DOHH2 (cell line): ENCODE measurements around the gene PIGX.

Experiments
- H3F3A ChIP-seq: fragments of 200-600 bp; sonication (generic), shearing (Covaris generic); 2 replicates; pipeline ENCODE4 v1.6.0; 2016; ENCODE audit warnings: antibody characterized with exemption, mild to moderate bottlenecking; ENCODE audit not compliant: control insufficient read depth, insufficient read depth
- H3K27ac ChIP-seq: fragments of 200-600 bp; sonication (generic); 2 replicates; pipeline ENCODE4 v1.5.1; 2014; ENCODE audit warnings: low read depth, mild to moderate bottlenecking, low read length, moderate library complexity
- H3K27me3 ChIP-seq: fragments of 200-600 bp; sonication (generic); 2 replicates; pipeline ENCODE4 v1.6.1; 2014; ENCODE audit warnings: mild to moderate bottlenecking, low read length, mixed read lengths; ENCODE audit not compliant: control insufficient read depth
- H3K36me3 ChIP-seq: fragments of 200-600 bp; sonication (generic); 2 replicates; pipeline ENCODE4 v1.6.1; 2014; ENCODE audit warnings: mild to moderate bottlenecking, low read length, moderate library complexity, mixed read lengths; ENCODE audit not compliant: control insufficient read depth
- H3K4me1 ChIP-seq: fragments of 200-600 bp; sonication (generic); 2 replicates; pipeline ENCODE4 v1.6.1; 2014; ENCODE audit warnings: mild to moderate bottlenecking, low read length, mixed read lengths; ENCODE audit not compliant: control insufficient read depth
- H3K4me2 ChIP-seq: fragments of 200-600 bp; sonication (generic); 2 replicates; pipeline ENCODE4 v1.6.0; 2014; ENCODE audit warnings: mild to moderate bottlenecking, low read length, moderate library complexity
- H3K4me3 ChIP-seq: fragments of 200-600 bp; sonication (generic); 2 replicates; pipeline ENCODE4 v1.5.1; 2014; ENCODE audit warnings: mild to moderate bottlenecking, low read length, mixed read lengths
- H3K79me2 ChIP-seq: fragments of 200-600 bp; sonication (generic); 2 replicates; pipeline ENCODE4 v1.6.1; 2014; ENCODE audit warnings: mild to moderate bottlenecking, low read length, mixed read lengths; ENCODE audit not compliant: control insufficient read depth
- H3K9me2 ChIP-seq: fragments of 200-600 bp; sonication (generic); replicated peaks from 2 replicates; pipeline ENCODE4 v1.6.1; 2014; ENCODE audit warnings: mild to moderate bottlenecking, low read length, mixed read lengths; ENCODE audit not compliant: control insufficient read depth
- H3K9me3 ChIP-seq: fragments of 200-600 bp; sonication (generic); 2 replicates; pipeline ENCODE4 v1.6.1; 2014; ENCODE audit warnings: antibody characterized with exemption, low read length, mixed read lengths; ENCODE audit not compliant: control insufficient read depth, insufficient read depth
- H4K20me1 ChIP-seq: fragments of 200-600 bp; sonication (generic); 2 replicates; pipeline ENCODE4 v1.6.0; 2014; ENCODE audit warnings: low read depth, mild to moderate bottlenecking, antibody characterized with exemption, low read length, moderate library complexity; ENCODE audit not compliant: control insufficient read depth, insufficient read depth
- EZH2phosphoT487 ChIP-seq: fragments of 200-600 bp; sonication (generic); IDR thresholded peaks from 2 replicates; pipeline ENCODE4 v1.6.1; 2017; ENCODE audit warnings: borderline replicate concordance, mild to moderate bottlenecking, antibody characterized with exemption, low read length, moderate library complexity, mixed read lengths
- TF ChIP-seq, protein P1 (sequence below): fragments of 200-600 bp; sonication (generic); IDR thresholded peaks from one replicate; pipeline ENCODE4 v1.5.1; 2014; ENCODE audit warnings: antibody characterized with exemption, mild to moderate bottlenecking, low read depth, low read length; ENCODE audit not compliant: poor library complexity, severe bottlenecking

The PIGX gene

DNA sequence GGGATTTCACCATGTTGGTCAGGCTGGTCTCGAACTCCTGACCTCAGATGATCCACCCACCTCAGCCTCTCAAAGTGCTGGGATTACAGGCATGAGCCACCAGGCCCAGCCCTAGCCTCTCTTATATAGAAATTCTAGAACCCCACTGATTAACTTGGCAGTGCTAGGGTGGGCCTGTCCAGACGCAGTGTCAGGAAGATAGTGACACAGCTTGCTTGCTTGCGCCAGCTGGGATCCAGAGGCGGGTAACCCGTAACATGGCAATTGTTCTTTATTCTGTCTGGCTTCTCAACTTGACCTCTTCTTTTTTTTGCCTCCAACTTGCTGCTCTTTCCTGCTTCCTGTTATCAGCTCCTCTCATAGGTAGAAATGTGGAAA lies 16.3 kb upstream of the PIGX start:
- Histone ChIP-seq H3K4me3 (no peak overlapping the region), H3K27me3 (peaks cover 12% of the 10 kb centered on the region), H3K27ac (no peak overlapping the region), H3K79me2 (no peaks in the 10 kb centered on the region), H3K4me1 (peaks cover 18% of the 10 kb centered on the region), H3K9me3 (no peaks in the 10 kb centered on the region), H3K4me2 (no peak overlapping the region), H3K9me2 (no peaks in the 10 kb centered on the region), H3K36me3 (no peaks in the 10 kb centered on the region), H3F3A (no peaks in the 10 kb centered on the region), H4K20me1 (no peaks in the 10 kb centered on the region)
- no peak for TF ChIP-seq EZH2phosphoT487
- TF ChIP-seq, protein P1, sequence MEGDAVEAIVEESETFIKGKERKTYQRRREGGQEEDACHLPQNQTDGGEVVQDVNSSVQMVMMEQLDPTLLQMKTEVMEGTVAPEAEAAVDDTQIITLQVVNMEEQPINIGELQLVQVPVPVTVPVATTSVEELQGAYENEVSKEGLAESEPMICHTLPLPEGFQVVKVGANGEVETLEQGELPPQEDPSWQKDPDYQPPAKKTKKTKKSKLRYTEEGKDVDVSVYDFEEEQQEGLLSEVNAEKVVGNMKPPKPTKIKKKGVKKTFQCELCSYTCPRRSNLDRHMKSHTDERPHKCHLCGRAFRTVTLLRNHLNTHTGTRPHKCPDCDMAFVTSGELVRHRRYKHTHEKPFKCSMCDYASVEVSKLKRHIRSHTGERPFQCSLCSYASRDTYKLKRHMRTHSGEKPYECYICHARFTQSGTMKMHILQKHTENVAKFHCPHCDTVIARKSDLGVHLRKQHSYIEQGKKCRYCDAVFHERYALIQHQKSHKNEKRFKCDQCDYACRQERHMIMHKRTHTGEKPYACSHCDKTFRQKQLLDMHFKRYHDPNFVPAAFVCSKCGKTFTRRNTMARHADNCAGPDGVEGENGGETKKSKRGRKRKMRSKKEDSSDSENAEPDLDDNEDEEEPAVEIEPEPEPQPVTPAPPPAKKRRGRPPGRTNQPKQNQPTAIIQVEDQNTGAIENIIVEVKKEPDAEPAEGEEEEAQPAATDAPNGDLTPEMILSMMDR, result no peak

DNA sequence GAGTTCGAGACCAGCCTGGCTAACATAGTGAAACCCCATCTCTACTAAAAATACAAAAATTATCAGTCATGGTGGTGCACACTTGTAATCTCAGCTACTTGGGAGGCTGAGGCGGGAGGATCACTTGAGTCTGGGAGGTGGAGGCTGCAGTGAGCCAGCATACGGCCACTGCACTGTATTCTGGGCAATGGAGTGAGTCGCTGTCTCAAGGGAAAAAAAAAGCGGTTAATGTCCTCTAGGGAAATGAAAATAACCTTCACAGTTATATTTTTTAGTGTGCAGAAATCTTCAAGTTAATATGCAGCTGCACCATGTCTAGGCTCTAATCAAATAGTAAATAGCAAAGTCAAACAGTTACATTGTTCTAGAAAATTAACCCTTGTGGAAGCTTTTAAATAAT lies 14.9 kb upstream of the PIGX start:
- Histone ChIP-seq H3K27me3 (peaks cover 3% of the 10 kb centered on the region; the same call in 1 of the 2 replicates), H3K4me2 (no peak overlapping the region), H3K9me2 (no peaks in the 10 kb centered on the region), H4K20me1 (no peaks in the 10 kb centered on the region), H3K36me3 (no peaks in the 10 kb centered on the region), H3K27ac (no peak overlapping the region), H3K4me1 (peaks cover 18% of the 10 kb centered on the region), H3K79me2 (no peaks in the 10 kb centered on the region), H3K9me3 (no peaks in the 10 kb centered on the region), H3K4me3 (no peak overlapping the region), H3F3A (no peaks in the 10 kb centered on the region)
- TF ChIP-seq, protein P1, result no peak

- no peaks in the 10 kb centered on the region for H4K20me1 ChIP-seq
- no peaks in the 10 kb centered on the region for H3K27me3 ChIP-seq
- no peaks in the 10 kb centered on the region for H3K36me3 ChIP-seq
- H3K4me1 ChIP-seq, result peaks cover 15% of the 10 kb centered on the region
- H3K4me2 ChIP-seq, result no peak overlapping the region
- H3K79me2 ChIP-seq, result no peaks in the 10 kb centered on the region
- no peaks in the 10 kb centered on the region for H3K9me3 ChIP-seq
- no peaks in the 10 kb centered on the region for H3F3A ChIP-seq
- no peak overlapping the region for H3K4me3 ChIP-seq
- TF ChIP-seq, protein P1, result no peak
- TF ChIP-seq EZH2phosphoT487, result no peak
- no peaks in the 10 kb centered on the region for H3K9me2 ChIP-seq
- H3K27ac ChIP-seq, result no peak overlapping the region
These were observed 12.4 kb upstream of the PIGX start for GRCh38 chr3:196699749-196700148.

DNA sequence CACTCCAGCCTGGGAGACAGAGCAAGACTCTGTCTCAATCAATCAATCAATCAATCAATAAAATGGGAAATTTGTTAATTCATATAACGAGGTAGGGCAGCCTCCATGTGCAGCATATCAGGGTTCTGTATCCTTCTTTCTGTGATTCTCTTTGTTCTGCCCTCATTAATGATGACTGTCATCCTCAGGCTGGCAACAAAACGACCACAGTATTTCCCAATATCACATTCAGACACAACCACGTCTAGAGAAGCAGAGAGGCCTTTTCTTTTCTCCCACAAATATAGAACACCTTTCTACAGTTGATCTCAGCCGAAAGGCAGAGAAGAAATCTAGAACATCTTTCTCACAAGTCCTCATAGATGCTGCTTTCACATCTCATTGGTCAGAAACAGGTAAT lies 11.4 kb upstream of the PIGX start:
- no peaks in the 10 kb centered on the region for H3K9me3 ChIP-seq
- no peaks in the 10 kb centered on the region for H3K79me2 ChIP-seq
- no peak overlapping the region for H3K27ac ChIP-seq
- TF ChIP-seq EZH2phosphoT487, result no peak
- TF ChIP-seq, protein P1, result no peak
- no peak overlapping the region for H3K4me2 ChIP-seq
- no peaks in the 10 kb centered on the region for H3K36me3 ChIP-seq
- no peaks in the 10 kb centered on the region for H3F3A ChIP-seq
- no peaks in the 10 kb centered on the region for H3K9me2 ChIP-seq
- no peak overlapping the region for H3K4me3 ChIP-seq
- H4K20me1 ChIP-seq, result no peaks in the 10 kb centered on the region
- H3K27me3 ChIP-seq, result no peaks in the 10 kb centered on the region
- H3K4me1 ChIP-seq, result peaks cover 15% of the 10 kb centered on the region
